DMS114 treated with DMSO at 0.1 percent for 48 hours (cell line): ENCODE results near the gene RGS9BP.
"Not testable (repeated sequence)": the region's sequence is repeated elsewhere in the genome, so short reads cannot be mapped to it uniquely, and the experiment has no call there.

Experiments
- DNase-seq: peaks from one replicate; lab custom pipeline; 2025; ENCODE audit not compliant: unreplicated experiment; lab: John Stamatoyannopoulos, UW

Gene RGS9BP

DNA sequence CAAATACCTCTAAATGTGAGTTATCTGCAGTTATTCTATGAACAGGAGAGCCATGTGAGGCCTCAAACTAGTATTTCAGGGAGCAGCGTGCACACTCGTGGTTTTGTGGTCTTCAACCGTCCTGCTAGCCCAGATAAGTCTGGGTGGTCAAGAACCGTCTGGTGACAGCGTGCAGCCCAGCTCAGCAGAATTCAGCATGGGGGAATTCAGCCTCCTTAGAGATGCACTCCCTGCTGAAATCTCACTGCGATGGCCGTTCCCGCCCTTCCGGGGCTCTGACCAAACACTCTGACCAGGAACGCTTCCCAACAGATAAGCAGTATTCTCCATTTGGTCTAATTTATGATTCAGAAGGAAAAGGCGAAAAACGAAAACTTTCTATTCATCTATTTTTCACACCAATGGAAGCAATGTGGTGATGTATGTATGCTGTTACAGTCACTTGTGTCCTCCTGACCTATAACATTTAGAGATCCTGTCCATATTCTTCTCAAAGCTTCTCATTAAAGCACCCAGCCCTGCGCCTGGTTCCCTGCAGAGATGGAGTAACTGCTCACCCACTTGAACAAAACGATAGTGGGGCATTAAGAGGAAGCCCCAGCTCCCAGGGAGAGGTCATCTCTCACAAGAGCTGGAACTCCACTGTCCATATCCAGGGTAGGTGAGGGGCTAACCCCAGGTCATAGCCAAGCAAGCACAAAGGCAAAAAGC, 3.6 kb upstream of the RGS9BP start:
- DNase-seq = no peak

DNA sequence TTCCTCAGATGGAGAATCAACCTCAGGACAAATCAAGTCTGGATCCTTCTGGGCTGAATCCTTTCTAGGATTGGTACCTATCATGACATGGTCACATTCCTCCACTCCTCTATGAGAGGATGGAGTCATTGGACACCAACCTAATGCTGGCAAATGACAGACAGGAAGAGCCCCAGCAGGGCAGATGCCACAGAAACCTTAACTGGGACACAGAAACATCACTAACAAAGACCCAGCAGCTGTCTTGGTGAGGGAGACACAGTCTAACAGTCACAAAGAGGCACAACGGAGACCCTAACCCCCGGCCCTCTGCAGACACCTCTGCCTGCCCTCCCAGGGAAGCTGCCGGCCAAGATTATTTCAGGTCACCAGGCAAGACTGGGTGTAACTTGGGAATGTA, 2.8 kb upstream of the RGS9BP start:
- no peak for DNase-seq

DNA sequence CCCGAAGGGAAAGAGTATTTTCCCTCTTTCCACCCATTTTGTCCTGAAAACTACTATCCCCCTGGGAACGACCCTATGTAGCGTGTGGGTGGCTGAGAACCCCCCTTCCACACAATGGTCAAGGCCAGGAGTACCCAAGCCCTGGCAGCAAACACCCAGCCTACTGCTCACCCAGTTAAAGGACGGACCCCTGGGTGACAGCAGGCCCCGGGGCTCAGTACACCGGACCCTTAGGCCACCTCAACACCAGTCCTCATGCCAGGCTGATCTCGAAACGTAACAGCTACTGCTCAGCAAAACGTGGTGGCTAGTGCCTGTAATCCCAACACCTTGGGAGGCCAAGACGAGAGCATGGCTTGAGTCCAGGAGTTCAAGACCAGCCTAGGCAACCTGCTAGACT, 2.1 kb upstream of the RGS9BP start:
- no peak for DNase-seq

DNA sequence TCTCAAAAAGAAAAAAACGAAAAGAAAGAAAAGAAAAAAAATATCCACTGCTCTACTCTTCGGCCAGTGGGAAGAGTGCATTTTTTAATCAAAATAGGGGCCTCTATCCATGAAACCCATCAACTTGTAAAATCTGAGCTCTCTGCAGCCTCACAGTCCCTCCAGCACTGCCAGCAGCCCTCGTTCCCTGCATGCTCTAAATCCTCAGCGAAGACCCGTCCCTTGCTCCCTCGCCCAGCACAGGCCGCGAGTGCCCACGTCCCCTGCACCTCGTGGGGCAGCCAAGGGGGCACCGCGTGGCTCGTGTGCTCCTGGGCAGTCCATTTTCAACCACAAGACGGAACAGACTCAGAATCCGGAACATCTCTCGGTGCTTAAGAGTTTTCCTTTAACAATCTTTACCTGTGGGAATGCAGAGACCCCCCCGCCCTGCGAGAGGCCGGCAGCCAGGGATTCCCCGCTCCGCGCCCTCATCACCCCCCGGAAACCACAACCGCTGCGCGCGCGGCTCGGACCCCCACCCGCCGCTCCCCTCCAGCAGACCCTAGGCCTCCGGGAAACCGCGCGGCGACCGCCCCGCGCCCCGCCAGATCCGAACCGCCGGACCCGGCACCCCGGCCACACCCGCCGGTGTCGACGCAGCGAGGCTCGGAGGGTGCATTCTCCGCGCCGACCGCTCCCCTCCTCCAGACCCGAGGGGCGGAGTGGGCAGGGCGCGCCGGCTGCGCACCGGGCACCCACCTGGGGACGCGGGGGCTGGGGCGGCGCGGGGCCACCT, 1.3 kb upstream of the RGS9BP start:
- no peak for DNase-seq

DNA sequence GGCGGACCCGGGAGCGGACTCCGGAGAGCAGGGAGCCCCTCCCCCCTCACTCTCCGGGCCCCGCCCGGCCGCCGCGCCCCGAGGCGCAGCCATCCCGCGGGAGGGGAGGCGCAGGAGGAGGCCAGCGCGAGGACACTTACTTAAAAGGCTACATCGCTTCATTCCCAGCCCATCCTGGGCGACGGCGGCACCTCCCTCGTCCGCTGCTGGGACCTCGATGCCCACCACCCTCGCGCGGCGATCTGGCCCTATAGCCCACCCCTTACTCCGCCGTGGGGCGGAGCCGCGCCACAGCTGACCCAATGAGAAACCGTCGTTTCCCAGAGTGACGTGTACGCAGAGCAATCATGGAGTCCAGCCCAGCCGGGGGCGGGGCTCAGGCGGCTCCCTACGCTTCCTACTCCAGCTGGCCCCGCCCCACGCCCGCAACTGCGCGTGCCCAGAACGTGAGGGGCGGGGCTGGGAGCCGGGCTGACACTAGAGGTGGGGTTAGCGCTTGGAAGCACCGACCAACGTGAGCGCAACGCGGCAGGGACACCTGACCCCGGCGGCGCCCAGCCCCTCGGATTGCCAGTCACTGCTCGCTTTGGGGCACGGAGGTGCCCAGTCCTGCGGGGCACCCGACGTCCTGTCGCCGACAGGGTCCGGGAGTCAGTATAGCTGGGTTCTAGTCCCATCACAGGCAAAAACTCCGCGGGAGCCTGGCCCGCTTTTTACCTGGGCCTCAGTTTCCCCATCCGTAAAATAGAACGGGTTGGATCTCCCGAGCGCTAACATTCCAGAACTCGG, 523 bp upstream of the RGS9BP start, which contains the start of gene ANKRD27:
TSS of gene ANKRD27 (minus strand) at position 250 of the 789 bp plus-strand sequence. CDS start 16,165 bp downstream, outside the sequence.
- peak; percentile 98 for DNase-seq

DNA sequence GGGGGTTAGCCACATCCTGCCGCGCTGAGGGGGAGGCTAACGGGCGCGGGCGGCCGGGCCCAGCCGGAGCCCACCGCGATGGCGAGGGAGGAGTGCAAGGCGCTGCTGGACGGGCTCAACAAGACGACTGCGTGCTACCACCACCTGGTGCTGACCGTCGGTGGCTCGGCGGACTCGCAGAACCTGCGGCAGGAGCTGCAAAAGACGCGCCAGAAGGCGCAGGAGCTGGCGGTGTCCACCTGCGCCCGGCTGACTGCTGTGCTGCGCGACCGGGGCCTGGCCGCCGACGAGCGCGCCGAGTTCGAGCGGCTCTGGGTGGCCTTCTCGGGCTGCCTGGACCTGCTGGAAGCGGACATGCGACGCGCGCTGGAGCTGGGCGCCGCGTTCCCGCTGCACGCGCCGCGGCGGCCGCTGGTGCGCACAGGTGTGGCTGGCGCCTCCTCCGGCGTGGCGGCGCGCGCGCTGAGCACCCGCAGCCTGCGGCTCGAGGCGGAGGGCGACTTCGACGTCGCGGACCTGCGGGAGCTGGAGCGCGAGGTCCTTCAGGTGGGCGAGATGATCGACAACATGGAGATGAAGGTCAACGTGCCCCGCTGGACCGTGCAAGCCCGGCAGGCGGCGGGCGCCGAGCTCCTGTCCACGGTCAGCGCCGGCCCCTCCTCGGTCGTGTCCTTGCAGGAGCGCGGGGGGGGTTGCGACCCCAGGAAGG, 692 bp downstream of the RGS9BP start:
- no peak for DNase-seq

DNA sequence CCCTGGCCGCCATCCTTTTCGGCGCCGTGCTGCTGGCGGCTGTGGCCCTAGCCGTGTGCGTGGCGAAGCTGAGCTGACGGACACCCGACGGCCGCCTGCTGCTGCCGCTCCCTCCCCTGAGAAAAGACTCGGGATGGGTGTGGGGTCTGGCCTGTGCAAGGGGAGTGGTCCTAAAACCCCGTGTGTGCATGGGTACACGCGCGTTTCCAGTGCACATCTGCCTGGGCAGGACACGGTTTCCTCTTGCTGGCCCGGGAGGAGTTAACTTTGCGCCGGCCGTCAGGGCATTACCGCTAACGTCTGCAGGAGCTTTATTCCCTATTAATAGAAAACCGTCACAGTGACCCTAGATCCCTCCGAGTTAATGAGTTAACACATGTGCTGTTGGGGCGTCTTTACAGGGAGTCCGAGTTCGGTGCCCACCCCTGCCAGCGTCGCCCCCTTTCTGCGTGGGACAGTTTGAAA, 1.3 kb downstream of the RGS9BP start:
- DNase-seq = no peak

DNA sequence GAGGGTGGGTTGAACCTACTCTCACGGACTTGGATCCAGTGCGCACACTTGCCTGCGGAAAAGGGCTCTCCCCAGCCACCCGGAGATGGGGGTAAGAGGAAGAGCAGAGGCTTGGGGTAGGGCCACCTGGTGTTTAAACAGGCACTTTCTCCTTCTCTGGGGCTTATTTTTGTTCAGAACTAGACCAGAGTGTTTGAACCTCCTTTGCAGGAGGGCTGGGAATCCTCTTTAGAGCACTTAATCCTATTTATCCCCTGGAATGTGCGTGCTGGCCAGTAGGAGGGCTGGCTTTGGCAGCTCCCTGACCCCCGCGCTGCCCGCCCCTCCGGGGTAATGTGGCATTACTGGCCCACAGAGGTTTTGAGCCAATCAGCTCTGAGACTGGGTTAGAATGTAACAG, 2.0 kb downstream of the RGS9BP start:
- DNase-seq = no peak

DNA sequence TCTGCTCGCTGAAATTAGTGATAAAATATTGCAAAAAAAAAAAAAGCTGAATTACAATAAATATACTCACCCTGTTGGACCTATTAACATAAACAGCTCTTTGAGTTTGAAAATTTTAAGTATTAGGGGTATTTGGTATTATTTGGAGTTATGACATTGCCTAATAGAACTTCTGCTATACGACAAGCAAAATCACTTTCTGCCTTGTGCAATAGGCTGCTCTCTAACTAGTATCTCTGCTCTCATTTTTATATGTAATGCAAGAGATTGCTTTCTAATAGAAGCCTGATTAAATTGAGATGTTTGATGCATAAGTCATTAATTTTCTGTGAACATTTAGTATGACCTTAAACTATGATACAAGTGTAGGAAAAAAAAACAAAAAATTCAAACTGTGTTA, 5.3 kb downstream of the RGS9BP start:
- DNase-seq = no peak

DNA sequence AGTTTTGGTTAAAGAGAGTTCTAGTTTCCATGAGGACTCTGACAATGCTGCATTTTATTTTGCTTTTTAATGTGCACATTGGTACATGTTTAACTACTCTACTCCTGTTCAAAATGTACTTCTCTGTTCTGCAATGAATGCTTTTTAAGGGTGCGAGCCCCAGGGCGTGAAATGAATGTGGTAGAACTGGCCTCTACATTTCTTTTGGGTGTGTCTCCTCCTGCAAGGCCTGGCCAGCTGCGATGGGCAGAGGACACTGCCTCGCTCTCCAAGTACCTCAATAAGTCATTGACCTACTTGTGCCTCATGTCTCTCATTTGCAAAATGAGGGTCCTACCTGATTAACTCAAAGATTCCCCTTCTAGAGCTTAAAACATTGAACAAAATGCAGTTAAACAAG, 6.7 kb downstream of the RGS9BP start:
- no peak for DNase-seq

DNA sequence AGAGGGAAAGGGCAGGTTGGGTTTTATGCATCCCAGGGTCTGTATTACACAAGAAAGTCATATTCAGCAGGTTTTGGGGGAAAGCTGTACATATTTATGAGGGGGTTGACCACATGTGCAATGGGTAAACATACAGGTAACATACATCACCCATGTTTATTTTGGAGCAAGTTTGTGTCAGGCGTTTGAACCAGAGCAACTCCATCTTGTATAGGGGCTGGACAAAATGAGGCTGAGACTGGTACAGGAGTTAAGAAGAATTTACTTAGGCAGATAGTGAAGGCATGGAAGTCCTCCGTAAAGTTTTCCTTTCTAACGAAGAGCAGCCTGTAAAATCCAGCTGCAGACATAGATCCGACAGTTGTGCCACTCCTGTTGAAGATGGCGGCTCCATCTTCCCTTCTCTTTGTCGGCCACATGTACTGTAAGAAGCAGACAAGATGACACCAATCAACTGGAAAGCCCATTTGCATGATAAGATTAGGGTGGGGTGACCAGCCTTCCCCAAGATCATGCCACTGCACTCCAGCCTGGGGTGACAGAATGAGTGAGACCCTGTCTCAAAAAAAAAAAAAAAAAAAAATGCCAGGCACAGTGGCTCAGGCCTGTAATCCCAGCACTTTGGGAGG, 11.3 kb downstream of the RGS9BP start:
- DNase-seq = no peak

DNA sequence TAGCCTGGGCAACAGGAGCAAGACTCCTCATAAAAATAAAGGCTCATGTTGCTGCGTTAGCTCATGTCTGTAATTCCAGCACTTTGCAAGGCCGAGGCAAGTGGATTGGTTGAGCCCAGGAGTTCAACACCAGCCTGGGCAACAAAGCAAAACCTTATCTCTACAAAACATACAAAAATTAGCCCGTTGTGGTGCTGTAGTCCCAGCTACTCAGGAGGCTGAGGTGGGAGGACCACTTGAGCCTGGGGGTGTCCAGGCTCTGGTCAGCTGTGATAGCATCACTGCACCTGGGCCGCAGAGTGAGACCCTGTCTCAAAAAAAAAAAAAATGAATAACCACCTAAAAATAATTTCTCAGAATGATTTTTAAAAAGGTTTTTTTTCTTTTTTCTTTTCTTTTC, 12.0 kb downstream of the RGS9BP start:
- no peak for DNase-seq

DNA sequence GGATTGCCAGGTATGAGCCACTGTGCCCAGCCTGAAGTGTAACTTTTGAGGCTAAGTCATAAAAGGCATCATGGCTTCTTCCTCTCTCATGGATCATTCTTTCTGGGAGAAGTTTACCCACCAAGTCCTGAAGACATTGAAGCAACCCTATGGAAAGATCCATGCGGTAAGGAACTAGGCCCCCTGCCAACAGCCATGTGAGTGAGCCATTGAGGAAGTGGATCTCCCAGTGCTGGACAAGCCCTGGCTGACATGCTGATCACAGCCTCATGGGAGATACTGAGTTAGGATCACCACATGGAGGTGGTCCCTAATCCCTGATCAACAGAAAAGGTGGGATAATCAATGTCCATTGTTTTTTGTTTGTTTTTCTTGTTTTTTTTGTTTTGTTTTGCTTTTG, 12.7 kb downstream of the RGS9BP start:
- DNase-seq = no peak

DNA sequence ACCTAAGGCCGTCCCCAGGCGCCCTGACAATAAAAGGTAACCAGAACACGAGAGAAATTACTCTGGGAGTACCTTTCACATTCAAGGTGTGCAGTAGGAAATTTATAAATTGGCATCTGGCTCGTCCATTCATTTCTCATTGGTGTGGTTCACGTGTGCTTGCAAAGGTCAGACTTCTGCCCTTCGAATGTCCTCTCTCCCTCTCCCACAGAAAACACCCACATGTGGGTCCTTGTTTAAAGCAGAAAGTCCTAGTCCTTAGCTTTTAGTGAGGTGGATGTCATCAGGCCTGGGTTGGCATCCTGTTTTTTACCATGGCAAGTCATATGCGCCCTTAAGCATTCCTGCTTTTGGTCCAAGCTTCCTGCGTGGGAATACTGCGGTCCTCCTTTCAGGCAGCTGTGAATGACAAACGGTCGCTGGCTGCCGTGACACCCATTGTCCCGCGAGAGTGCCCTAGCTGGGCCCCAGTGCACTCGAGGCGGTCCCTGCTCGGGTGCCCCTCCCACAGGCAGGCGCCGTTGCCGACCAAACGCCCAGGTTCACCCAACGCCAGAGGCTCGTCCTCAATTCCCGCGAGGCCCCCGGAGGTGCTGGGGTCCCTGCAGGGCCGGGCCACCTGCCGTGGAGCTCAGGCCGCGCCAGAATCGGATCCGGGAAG, 15.8 kb downstream of the RGS9BP start, which contains the start of gene NUDT19:
TSS of gene NUDT19 (plus strand) at position 531 of the 661 bp plus-strand sequence. CDS start 140 bp downstream, outside the sequence.
- peak; percentile 69 for DNase-seq

DNA sequence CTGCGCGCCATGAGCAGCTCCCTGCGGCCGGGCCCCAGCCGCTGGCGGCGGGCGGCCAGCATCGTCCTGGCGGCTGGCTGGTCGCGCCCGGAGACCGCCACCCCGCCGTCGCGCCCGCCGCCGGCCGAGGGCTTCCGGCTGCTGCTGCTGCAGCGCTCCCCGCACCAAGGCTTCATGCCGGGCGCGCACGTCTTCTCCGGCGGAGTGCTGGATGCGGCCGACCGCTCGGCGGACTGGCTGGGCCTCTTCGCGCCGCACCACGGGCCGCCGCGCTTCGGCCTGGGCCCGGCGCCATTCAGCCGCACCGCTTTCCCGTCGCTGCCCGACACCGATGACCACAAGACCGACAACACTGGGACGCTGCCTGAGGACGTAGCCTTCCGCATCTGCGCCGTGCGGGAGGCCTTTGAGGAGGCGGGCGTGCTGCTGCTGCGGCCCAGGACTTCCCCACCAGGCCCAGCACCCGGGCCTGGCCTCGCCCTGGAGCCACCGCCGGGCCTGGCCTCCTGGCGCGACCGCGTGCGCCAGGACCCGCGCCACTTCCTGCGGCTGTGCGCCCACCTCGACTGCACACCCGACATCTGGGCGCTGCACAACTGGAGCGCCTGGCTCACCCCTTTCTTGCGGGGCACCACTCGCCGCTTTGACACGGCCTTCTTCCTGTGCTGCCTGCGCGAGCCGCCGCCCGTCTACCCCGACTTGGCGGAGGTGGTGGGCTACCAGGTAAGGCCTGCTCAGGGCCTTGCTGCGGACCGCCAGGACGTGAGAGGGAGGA, 16.5 kb downstream of the RGS9BP start:
- no peak for DNase-seq

DNA sequence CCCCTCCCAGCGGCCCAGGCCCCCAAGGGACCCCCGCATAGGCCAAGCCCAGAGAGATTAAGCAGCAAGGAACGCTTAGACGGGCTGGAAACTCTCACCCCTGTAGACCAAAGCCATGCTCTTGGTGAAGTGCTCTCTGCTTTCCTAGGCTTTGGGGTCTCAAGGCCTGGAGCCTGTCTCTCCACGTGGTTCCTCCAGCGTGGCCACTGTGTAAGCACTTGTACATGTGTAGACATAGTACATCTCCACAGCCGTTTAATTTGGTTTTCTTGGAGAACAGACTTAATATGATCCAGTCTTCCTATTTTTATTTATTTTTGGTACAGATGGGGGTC, 17.0 kb downstream of the RGS9BP start:
- no peak for DNase-seq

DNA sequence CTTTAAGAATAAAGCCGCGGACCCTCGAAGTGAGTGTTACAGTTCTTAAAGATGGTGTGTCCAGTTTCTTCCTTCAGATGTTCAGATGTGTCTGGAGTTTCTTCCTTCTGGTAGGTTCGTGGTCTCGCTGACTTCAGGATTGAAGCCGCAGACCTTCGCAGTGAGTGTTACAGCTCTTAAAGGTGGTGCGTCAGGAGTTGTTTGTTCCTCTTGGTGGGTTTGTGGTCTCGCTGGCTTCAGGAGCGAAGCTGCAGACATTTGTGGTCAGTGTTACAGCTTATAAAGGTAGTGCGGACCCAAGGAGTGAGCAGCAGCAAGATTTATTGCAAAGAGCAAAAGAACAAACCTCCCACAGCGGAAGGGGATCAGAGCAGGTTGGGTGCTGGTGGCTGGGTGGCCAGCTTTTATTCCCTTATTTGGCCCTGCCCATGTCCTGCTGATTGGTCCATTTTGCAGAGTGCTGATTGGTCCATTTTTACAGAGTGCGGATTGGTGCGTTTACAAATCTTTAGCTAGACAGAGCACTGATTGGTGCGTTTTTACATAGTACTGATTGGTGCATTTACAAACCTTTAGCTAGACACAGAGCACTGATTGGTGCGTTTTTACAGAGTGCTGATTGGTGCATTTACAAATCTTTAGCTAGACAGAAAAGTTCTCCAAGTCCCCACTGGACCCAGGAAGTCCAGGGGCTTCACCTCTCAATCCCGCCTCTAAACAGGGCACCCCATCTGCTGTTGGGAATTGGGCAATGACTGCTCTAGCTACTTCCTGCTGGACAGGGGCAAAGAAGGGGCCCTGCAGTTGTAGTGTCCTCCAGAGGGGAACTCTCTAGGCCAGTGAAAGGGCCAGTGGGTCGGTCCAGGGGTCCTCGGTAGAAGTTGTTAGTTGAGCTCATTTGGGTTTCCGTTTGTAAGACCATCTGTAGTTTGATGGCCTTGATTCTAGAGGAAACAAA, 17.8 kb downstream of the RGS9BP start:
- not testable (repeated sequence) for DNase-seq

DNA sequence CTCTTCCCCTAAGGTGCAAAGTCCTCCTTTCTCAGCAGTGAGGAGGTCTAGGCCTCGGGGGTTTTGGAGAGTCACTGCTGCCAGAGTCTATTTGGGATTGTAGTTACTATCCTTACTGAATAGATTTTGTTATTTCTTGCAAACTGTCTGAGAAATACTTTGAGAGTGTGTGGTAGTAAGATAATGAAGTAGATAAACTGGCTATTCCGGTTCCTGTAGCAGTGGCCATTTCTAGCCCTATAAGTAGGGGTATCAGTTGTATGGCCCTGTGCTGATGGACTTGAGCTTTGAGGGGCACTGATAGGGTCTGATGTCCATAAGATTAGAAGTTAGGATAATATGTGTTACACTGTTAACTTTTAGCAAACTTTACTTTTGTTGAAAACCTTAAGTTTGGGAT, 18.7 kb downstream of the RGS9BP start:
- DNase-seq = not testable (repeated sequence)
